HG03565 (cell line): Measurements from ENCODE around the gene RXYLT1.
A peak's percentile ranks its signal among the peaks of the same experiment; 100 is the strongest.

Source experiments
- ATAC-seq: cut with Tn5 transposase; IDR thresholded peaks from one replicate; pipeline ENCODE4 v1.9.1; 2021; ENCODE audit warnings: mild to moderate bottlenecking, moderate library complexity; ENCODE audit not compliant: unreplicated experiment

The RXYLT1 gene

GRCh38 chr12:63795944-63796343, 16.2 kb downstream of the RXYLT1 start:
- ATAC-seq: no peak

- no peak for ATAC-seq
Measured at GRCh38 chr12:63802012-63802608, 22.4 kb downstream of the RXYLT1 start.

DNA sequence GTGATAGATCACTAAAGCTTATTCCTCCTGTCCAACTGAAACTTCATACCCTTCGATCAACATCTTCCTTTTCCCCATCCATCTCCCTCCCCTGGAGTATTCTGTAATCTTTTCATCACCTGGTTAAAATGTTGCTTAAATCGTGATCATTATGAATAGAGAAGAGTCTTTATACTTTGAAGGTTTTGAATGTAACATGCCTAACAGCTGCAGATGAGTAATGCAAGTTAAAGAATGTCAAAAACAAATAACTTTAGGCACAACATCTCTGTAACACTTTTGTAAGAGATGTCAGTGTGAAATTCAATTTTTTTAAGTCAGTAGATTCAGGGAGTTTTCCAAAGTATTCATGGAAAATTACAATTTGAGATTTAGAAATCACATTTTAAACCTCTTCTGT, 25.0 kb downstream of the RXYLT1 start:
- no peak for ATAC-seq

- ATAC-seq: no peak
Measured at GRCh38 chr12:63805704-63806672, 26.3 kb downstream of the RXYLT1 start.

GRCh38 chr12:63808631-63809030, 28.9 kb downstream of the RXYLT1 start:
- ATAC-seq: no peak

DNA sequence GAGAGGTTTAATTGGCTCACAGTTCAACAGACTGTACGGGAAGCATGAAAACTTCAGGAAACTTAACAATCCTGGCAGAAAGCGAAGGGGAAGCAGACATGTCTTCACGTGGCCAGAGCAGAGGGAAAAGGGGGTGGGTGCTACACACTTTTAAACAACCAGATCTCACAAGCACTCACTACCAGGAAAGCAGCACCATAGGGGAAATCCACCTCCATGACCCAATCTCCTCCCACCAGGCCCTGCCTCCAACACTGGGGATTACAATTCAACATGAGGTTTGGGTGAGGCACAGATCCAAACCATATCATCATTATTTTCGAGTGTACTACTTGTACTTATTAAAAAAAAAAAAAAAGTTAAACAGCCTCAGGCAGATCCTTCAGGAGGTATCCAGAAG, 29.9 kb downstream of the RXYLT1 start:
- ATAC-seq: no peak

- no peak for ATAC-seq
Measured at GRCh38 chr12:63811334-63811733, 31.6 kb downstream of the RXYLT1 start.

GRCh38 chr12:63811755-63812154, 32.0 kb downstream of the RXYLT1 start:
- ATAC-seq: no peak

DNA sequence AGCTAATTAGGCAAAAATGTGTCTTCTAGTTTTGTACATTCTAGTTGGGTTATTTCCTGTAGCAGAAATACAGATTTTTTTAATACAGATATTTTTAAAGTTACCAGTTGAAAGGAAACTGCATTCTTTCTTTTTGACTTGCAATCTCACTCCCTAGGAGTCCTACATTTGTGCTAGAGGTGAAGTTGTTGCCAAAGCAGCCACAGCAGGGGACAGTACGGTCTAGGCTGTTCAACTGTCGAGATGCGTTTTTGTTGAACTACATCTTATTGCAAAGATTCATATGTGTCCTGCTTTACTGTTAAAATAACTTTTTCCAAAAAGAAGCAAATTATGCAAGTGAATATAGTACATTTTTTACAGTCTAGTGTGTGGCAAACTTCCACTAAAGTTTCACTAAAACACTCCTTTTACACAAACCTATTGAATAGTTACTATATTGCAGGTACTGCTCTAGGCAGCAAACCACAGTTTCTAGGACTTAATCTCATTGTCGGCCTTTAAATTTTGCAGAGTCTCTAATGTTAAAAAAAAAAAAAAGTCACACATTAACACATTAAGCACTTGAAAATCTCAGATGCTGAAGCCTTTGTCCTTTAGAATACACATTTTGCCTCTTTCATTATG, 34.5 kb downstream of the RXYLT1 start:
- ATAC-seq: peak; percentile 32

DNA sequence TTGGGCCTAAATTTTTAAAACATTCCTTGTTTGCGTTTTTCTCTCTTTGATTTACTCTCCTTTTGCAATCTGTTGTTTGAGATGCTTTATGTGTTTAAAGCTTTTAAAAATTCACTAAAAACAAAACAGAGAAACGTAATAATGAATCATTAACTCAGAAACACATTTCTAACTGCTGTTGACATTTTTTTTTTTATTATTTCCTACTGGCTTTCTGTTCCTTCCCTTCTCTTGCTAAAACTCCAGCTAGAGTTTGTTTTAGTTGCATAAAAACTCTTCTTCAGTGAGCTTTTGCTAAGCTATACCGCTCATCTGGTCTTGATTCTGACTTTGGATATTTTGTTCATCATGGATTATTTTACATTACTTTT, 35.8 kb downstream of the RXYLT1 start:
- no peak for ATAC-seq

DNA sequence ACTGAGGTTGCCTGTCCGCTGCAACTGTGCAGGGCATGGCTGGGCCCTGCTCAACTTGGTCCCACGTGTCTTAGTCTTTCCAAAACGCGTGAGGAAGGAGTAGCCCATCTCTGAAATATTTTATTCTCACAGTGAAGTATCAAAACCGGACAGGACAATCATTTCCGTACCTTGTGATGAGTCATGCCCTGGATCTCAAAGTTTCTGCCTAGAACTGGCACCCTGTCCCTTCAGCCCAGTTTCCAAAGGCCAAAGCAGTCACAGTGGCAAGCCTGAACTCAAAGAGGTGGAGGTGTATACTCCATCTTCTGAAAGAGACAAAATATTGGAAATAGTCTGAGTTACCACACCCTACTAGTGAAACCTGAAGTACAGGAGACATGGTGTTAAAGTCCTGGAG, 36.3 kb downstream of the RXYLT1 start:
- peak; percentile 23 for ATAC-seq

- no peak for ATAC-seq
Measured at GRCh38 chr12:63820427-63820826, 40.7 kb downstream of the RXYLT1 start.

GRCh38 chr12:63821781-63822251, 42.1 kb downstream of the RXYLT1 start:
- ATAC-seq: no peak

- no peak for ATAC-seq
Measured at GRCh38 chr12:63822352-63822751, 42.6 kb downstream of the RXYLT1 start.

GRCh38 chr12:63823040-63823439, 43.3 kb downstream of the RXYLT1 start:
- ATAC-seq: no peak

- ATAC-seq: peak; percentile 60
Measured at GRCh38 chr12:63826006-63826585, 46.4 kb downstream of the RXYLT1 start.

DNA sequence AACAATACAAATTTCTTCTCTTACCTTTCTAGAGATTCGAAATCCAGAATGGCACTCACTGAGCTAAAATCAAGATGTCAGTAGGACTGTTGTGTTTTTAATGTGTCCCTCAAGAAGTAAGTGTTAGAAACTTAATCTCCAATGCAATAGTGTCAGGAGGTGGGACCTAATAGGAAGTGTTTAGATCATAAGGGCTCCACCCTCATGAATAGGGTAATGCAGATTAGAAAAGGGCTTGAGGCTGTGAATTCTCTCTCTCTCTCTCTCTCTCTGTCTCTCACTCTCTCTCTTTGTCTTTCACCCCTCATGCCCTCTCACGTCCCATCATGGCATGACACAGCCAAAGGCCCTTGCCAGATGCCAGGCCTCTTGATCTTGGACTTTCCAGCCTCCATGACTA, 49.2 kb downstream of the RXYLT1 start:
- ATAC-seq: no peak

DNA sequence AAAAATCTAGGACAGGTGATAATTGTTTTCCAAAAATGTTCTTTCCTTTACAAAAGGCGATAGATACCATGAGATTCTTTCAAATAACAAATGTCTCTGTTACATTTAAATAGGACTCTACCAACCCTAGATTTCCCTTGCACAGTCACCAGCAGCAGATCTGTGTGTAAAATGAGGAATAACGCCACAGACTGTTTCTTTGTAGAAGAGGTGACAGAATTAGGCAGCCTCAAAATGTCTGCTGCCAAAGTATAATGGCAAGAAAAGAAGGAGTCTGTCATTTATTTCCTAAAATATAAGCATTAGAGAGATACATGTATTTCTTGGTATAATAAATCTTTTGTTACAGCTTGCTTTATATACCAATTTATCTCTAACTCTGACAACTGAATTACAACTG, 56.3 kb downstream of the RXYLT1 start:
- ATAC-seq: no peak

GRCh38 chr12:63836936-63837335, 57.2 kb downstream of the RXYLT1 start:
- no peak for ATAC-seq

GRCh38 chr12:63838411-63838810, 58.7 kb downstream of the RXYLT1 start:
- ATAC-seq: no peak

GRCh38 chr12:63841011-63841410, 61.3 kb downstream of the RXYLT1 start:
- ATAC-seq: no peak
